ENCODE results near the gene MYLK4. TPM values are rescaled to one million over a fixed set of nuclear protein-coding genes. Genes with fewer than 3 reads are reported as not detected.

The MYLK4 gene
- total and polyA plus RNA-seq, 2 of the 13 experiments (the other 11 are each of a cell fraction or from before 2014, with no cell fraction given): 0.26 to 0.29 TPM

DNA sequence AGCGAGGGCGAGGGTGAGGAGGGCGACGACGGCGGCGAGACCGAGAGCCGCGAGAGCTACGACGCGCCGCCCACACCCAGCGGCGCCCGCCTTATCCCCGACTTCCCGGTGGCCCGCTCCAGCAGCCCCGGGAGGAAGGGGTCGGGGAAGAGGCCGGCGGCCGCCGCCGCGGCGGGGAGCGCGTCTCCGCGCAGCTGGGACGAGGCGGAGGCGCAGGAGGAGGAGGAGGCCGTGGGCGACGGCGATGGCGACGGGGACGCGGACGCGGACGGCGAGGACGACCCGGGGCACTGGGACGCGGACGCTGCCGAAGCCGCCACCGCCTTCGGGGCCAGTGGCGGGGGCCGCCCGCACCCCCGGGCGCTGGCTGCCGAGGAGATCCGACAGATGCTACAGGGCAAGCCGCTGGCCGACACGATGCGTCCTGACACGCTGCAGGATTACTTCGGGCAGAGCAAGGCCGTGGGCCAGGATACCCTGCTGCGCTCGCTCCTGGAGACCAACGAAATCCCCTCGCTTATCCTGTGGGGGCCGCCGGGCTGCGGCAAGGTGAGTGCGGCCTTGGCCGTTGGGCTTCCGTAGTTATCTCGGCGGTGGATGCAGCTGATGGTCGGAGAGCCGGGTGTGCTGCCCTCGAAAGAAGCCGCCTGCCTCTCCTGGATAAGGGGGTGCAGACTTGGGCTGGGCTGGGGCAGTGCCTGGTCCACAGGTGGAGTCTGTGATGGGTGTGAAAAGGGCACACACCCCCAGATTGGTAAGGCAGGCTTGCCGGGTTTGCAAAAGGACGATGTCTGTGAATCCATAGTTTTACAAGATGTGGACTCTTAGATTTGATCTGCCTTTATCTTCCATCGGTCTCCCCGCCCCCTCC, 15.4 kb upstream of the MYLK4 start (continued):
- TF ChIP-seq, protein P1, sequence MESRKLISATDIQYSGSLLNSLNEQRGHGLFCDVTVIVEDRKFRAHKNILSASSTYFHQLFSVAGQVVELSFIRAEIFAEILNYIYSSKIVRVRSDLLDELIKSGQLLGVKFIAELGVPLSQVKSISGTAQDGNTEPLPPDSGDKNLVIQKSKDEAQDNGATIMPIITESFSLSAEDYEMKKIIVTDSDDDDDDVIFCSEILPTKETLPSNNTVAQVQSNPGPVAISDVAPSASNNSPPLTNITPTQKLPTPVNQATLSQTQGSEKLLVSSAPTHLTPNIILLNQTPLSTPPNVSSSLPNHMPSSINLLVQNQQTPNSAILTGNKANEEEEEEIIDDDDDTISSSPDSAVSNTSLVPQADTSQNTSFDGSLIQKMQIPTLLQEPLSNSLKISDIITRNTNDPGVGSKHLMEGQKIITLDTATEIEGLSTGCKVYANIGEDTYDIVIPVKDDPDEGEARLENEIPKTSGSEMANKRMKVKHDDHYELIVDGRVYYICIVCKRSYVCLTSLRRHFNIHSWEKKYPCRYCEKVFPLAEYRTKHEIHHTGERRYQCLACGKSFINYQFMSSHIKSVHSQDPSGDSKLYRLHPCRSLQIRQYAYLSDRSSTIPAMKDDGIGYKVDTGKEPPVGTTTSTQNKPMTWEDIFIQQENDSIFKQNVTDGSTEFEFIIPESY (CRISPR knock-in tag; IDR thresholded peaks at IDR 0.05): no peak
- TF ChIP-seq ARHGAP35 (CRISPR knock-in tag; IDR thresholded peaks at IDR 0.05; ENCODE audit: borderline replicate concordance) (peak; percentile 75; the same call in 1 of the 2 replicates), ZNF484 (CRISPR knock-in tag; IDR thresholded peaks at IDR 0.05; ENCODE audit: borderline replicate concordance, low read depth) (no peak), ZFP41 (CRISPR knock-in tag; IDR thresholded peaks at IDR 0.05; ENCODE audit: borderline replicate concordance) (peak; percentile 68; the same call in 1 of the 2 replicates), ZKSCAN5 (CRISPR knock-in tag; IDR thresholded peaks at IDR 0.05) (0 out of 2 replicates have a peak, but pooled peaks have one; percentile 25), ZNF350 (CRISPR knock-in tag; IDR thresholded peaks at IDR 0.05; ENCODE audit: borderline replicate concordance, low read depth) (peak; percentile 53; the same call in 1 of the 2 replicates), ZNF781 (CRISPR knock-in tag; IDR thresholded peaks at IDR 0.05; ENCODE audit: borderline replicate concordance, not compliant biosample characterization) (peak; percentile 59), HES4 (CRISPR knock-in tag; IDR thresholded peaks at IDR 0.05; ENCODE audit: borderline replicate concordance) (peak; percentile 47)
- TF ChIP-seq, protein P2, sequence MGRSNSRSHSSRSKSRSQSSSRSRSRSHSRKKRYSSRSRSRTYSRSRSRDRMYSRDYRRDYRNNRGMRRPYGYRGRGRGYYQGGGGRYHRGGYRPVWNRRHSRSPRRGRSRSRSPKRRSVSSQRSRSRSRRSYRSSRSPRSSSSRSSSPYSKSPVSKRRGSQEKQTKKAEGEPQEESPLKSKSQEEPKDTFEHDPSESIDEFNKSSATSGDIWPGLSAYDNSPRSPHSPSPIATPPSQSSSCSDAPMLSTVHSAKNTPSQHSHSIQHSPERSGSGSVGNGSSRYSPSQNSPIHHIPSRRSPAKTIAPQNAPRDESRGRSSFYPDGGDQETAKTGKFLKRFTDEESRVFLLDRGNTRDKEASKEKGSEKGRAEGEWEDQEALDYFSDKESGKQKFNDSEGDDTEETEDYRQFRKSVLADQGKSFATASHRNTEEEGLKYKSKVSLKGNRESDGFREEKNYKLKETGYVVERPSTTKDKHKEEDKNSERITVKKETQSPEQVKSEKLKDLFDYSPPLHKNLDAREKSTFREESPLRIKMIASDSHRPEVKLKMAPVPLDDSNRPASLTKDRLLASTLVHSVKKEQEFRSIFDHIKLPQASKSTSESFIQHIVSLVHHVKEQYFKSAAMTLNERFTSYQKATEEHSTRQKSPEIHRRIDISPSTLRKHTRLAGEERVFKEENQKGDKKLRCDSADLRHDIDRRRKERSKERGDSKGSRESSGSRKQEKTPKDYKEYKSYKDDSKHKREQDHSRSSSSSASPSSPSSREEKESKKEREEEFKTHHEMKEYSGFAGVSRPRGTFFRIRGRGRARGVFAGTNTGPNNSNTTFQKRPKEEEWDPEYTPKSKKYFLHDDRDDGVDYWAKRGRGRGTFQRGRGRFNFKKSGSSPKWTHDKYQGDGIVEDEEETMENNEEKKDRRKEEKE (IDR thresholded peaks at IDR 0.05): no peak
- TF ChIP-seq, protein P3, sequence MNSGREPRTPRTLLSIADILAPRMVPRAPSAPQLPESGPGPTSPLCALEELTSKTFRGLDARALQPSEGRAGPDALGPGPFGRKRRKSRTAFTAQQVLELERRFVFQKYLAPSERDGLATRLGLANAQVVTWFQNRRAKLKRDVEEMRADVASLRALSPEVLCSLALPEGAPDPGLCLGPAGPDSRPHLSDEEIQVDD (CRISPR knock-in tag; IDR thresholded peaks at IDR 0.05; ENCODE audit: borderline replicate concordance): 0 out of 2 replicates have a peak, but pooled peaks have one; percentile 68
- TF ChIP-seq, protein P4, sequence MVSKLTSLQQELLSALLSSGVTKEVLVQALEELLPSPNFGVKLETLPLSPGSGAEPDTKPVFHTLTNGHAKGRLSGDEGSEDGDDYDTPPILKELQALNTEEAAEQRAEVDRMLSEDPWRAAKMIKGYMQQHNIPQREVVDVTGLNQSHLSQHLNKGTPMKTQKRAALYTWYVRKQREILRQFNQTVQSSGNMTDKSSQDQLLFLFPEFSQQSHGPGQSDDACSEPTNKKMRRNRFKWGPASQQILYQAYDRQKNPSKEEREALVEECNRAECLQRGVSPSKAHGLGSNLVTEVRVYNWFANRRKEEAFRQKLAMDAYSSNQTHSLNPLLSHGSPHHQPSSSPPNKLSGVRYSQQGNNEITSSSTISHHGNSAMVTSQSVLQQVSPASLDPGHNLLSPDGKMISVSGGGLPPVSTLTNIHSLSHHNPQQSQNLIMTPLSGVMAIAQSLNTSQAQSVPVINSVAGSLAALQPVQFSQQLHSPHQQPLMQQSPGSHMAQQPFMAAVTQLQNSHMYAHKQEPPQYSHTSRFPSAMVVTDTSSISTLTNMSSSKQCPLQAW (CRISPR knock-in tag; IDR thresholded peaks at IDR 0.05): 0 out of 2 replicates have a peak, but pooled peaks have one; percentile 21
- TF ChIP-seq, protein P5, sequence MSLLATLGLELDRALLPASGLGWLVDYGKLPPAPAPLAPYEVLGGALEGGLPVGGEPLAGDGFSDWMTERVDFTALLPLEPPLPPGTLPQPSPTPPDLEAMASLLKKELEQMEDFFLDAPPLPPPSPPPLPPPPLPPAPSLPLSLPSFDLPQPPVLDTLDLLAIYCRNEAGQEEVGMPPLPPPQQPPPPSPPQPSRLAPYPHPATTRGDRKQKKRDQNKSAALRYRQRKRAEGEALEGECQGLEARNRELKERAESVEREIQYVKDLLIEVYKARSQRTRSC (CRISPR knock-in tag; IDR thresholded peaks at IDR 0.05; ENCODE audit: low read depth): 0 out of 2 replicates have a peak, but pooled peaks have one; percentile 43

Data from HepG2 (cell line).